ENCODE results near the gene TMEM139. TPM values are rescaled to one million over a fixed set of nuclear protein-coding genes. Genes with fewer than 3 reads are reported as not detected.

The TMEM139 gene
- total RNA-seq, 1 experiment from 2014 or later, result 0.85 TPM

- peak overlapping the region; percentile 99; the same call in 1 of the 2 replicates for H3K14ac ChIP-seq (ENCODE audit: insufficient read depth, low read length)
- H4K5ac ChIP-seq (ENCODE audit: insufficient read length, low read depth, low read length), result peak overlapping the region; percentile 17
- peaks cover 10% of the 10 kb centered on the region for H3K23me2 ChIP-seq (ENCODE audit: insufficient read length, low read depth, low read length, poor library complexity, severe bottlenecking)
- H3K27me3 Mint-ChIP-seq (ENCODE audit: low read depth), result peaks cover 33% of the 10 kb centered on the region
- H3K9ac ChIP-seq (ENCODE audit: extremely low read depth, insufficient read length, low read length), result peak overlapping the region; percentile 94
- H3K9me3 Mint-ChIP-seq, result peaks cover 12 to 14% of the 10 kb centered on the region in 2 experiments
- peaks cover 10% of the 10 kb centered on the region; the same call in 1 of the 2 replicates for H3K27me3 ChIP-seq (ENCODE audit: insufficient read depth, low read length)
- peak overlapping the region; percentile 91 to 95 for H3K4me3 Mint-ChIP-seq
- H4K91ac ChIP-seq (ENCODE audit: insufficient read length, low read depth, low read length), result no peak overlapping the region
- H3K4me2 ChIP-seq (ENCODE audit: insufficient read depth, insufficient read length, low read length), result peak overlapping the region; percentile 99
- no peak overlapping the region for H3K27ac ChIP-seq (ENCODE audit: insufficient read length, low read depth, low read length)
- H3K23ac ChIP-seq (ENCODE audit: insufficient read length, low read depth, low read length), result no peak overlapping the region
- no peak overlapping the region for H3T11ph ChIP-seq (ENCODE audit: low read length)
- peaks cover 6% of the 10 kb centered on the region; the same call in 1 of the 2 replicates for H3K4me1 ChIP-seq (ENCODE audit: insufficient read depth, low read length)
- H2BK120ac ChIP-seq (ENCODE audit: low read depth, low read length, poor library complexity, severe bottlenecking), result no peak overlapping the region
- peaks cover 32 to 35% of the 10 kb centered on the region in 2 experiments for H3K4me1 Mint-ChIP-seq
- peaks cover 16% of the 10 kb centered on the region; the same call in 1 of the 2 replicates for H3K79me2 ChIP-seq (ENCODE audit: insufficient read depth, low read length)
- no peak overlapping the region for H2BK5ac ChIP-seq (ENCODE audit: insufficient read length, low read length)
- H2BK15ac ChIP-seq (ENCODE audit: low read depth, low read length), result no peak overlapping the region
- no peak for TF ChIP-seq CTCF (conservative IDR thresholded peaks at IDR 0.05)
- H3K18ac ChIP-seq (ENCODE audit: insufficient read length, low read depth, low read length), result peak overlapping the region; percentile 92
- H3K27ac Mint-ChIP-seq, result peak overlapping the region; percentile 57 to 96 (median 93); a peak in 6 of 7 replicates
- no peak overlapping the region for H3K4ac ChIP-seq (ENCODE audit: low read depth, low read length)
- H3K79me1 ChIP-seq (ENCODE audit: insufficient read depth, low read depth, low read length, poor library complexity, severe bottlenecking), result no peaks in the 10 kb centered on the region
- H2BK12ac ChIP-seq (ENCODE audit: insufficient read length, low read depth, low read length), result no peak overlapping the region
- H2AFZ ChIP-seq (ENCODE audit: low read length), result no peak overlapping the region
- DNase-seq, result no peak
- H2AK5ac ChIP-seq (ENCODE audit: insufficient read length, low read length), result no peak overlapping the region
- H2BK20ac ChIP-seq (ENCODE audit: low read depth, low read length, poor library complexity, severe bottlenecking), result no peak overlapping the region
- peaks cover 37 to 57% (median 49%) of the 10 kb centered on the region in 3 experiments for H3K36me3 Mint-ChIP-seq (ENCODE audit: insufficient read depth in 1 of 3, low read depth in 3 of 3)
- no CpG with 5 or more reads among the region's 11 CpGs for WGBS (ENCODE audit: extremely low coverage, insufficient read length, low lambda C conversion rate)
- H4K20me1 ChIP-seq (ENCODE audit: control insufficient read depth, insufficient read depth, insufficient read length), result no peaks in the 10 kb centered on the region
- H3K9me3 ChIP-seq (ENCODE audit: control insufficient read depth, low read depth, low read length), result peaks cover 10% of the 10 kb centered on the region
- H3K56ac ChIP-seq (ENCODE audit: insufficient read length, low read depth, low read length), result no peak overlapping the region
- H4K8ac ChIP-seq (replicated peaks; ENCODE audit: insufficient read length, low read depth, low read length), result no peak overlapping the region
Measured at GRCh38 chr7:143288836-143289235, 4.1 kb downstream of the TMEM139 start.
